ENCODE data around the gene SWI5.

- TF ChIP-seq CTCF (IDR thresholded peaks at IDR 0.05): no peak
- no peak for TF ChIP-seq POLR2A (IDR thresholded peaks at IDR 0.05)
- TF ChIP-seq EP300 (IDR thresholded peaks at IDR 0.05): no peak
- TF ChIP-seq POLR2AphosphoS5 (IDR thresholded peaks at IDR 0.05): no peak
Observed at GRCh38 chr9:128285033-128285784, 9.1 kb downstream of the SWI5 start.
